GM10248 (cell line): ENCODE data around the gene EHBP1L1.

Experiments
- CTCF ChIA-PET: fragments of 300-600 bp; sonication (Branson Sonifier 250); formaldehyde crosslinking; extraction: SDS; loops from one replicate; lab custom pipeline; 2021; ENCODE audit warnings: antibody characterized with exemption; lab: Yijun Ruan, JAX
- POLR2A ChIA-PET: fragments of 350-650 bp; sonication (Branson Sonifier 250); formaldehyde crosslinking; extraction: SDS; loops from one replicate; lab custom pipeline; 2020; ENCODE audit warnings: antibody characterized with exemption; lab: Yijun Ruan, JAX
- DNase-seq: peaks from one replicate; pipeline ENCODE4 v3.0.0; 2012; ENCODE audit errors: extremely low spot score
- CTCF ChIP-seq: IDR thresholded peaks from 2 replicates; pipeline ENCODE4 v1.5.1; 2012; ENCODE audit warnings: mild to moderate bottlenecking, low read depth; ENCODE audit errors: extremely low read depth, missing control alignments, control extremely low read depth

EHBP1L1 gene

DNA sequence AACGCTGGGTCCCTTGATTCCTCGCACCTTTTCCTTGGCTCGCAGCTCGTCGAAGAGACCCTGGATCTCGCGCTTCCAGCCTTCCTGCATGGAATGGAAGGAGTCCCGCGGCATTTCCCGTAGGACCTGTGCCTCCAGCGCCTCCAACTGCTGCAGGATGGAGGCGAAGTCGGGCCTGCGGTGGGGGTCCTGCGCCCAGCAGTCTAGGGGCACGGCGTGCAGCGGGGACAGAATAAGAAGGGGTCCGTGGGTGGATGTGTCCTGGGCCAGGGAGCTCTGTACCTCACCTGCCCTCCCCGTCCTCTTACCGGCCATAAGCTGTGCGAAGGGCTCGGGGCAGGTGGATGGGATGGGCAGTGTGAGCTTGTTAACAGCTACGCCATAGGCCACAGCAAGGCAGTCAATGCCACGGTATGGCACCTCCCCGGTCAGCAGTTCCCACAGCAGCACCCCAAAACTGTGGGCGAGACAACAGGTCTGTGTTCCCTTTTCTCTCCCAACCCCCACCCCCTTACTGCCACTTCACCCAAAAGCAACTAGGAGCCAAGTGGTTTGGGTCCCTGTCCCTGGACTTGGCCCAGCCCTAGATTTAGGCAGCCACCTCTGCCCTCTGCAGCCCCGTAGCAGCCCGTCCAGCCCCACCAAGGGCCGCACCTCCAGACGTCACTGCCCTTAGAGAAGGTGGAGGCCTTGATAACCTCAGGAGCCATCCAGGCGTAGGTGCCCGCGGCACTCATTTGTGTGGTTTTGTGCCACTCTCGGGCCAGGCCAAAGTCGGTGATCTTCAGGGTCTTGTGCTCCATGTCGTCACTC is 32.0 kb downstream of the EHBP1L1 start:
- no peak for DNase-seq
- ChIA-PET CTCF (interaction anchor here (1.3 to 24.8 kb wide), 3 partner anchors 10 to 67 kb away, joined by 4 to 351 read pairs (median 6); partner anchors contain the start of genes EHBP1L1 and KCNK7), POLR2A (no interaction called here)
- no peak for TF ChIP-seq CTCF

DNA sequence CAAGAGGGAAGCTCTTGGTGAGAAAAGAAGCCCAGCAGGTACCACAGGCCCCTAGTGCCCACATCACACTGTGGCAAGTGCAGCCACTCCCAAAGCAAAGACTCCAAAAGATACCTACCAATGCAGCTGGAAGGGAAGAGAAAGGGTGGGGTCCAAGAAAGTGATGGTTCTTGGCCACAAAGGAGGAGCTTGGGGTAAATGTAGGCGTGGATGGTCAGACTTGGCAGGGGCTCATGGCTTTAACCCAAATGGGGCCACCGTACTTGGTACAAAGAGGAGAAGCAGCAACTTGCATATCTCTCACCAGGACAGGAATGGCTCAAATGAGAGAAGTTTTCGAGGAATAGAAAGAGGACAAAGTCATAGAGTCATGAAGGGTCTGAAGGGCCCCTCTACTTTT is 33.4 kb downstream of the EHBP1L1 start:
- DNase-seq = no peak
- CTCF ChIA-PET = interaction anchor here (0.7 to 24.8 kb wide), 5 partner anchors 9 to 68 kb away, joined by 3 to 351 read pairs (median 6); partner anchors contain the start of genes EHBP1L1, FAM89B and KCNK7
- POLR2A ChIA-PET = interaction anchor here (1.0 to 1.5 kb wide), 2 partner anchors 9 to 101 kb away, joined by 3 read pairs; no protein-coding TSS in a partner anchor
- no peak for TF ChIP-seq CTCF

GRCh38 chr11:65609665-65610064 is 33.8 kb downstream of the EHBP1L1 start:
- no peak for DNase-seq
- ChIA-PET POLR2A (interaction anchor here (1.0 to 1.5 kb wide), 2 partner anchors 9 to 102 kb away, joined by 3 read pairs; no protein-coding TSS in a partner anchor), CTCF (interaction anchor here (1.7 to 24.8 kb wide), 4 partner anchors 11 to 69 kb away, joined by 5 to 351 read pairs (median 6); partner anchors contain the start of genes EHBP1L1, FAM89B and KCNK7)
- no peak for TF ChIP-seq CTCF

DNA sequence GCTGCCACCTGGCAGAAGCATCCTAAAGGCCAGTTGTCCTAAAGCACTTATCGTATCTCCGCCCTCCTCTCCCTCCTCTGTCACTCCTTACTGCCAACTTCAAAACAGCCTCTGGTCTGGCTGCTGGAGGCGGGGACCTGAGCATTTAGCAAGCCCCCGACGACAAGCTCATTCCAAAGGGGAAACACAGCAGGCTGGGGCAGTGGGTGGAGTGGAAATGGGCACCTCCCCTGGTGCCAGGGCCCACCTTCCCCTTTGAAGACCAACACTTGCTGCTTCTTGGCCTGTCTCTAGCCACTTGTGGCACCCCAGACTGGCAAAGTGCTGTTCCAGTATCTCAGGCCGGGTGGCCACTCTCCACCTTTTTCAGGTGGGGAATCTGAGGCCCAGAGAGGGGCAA is 34.6 kb downstream of the EHBP1L1 start:
- no peak for DNase-seq
- POLR2A ChIA-PET = no interaction called here
- CTCF ChIA-PET = interaction anchor here (1.7 to 24.8 kb wide), 3 partner anchors 25 to 70 kb away, joined by 6 to 351 read pairs (median 6); partner anchors contain the start of genes EHBP1L1, FAM89B and KCNK7
- no peak for TF ChIP-seq CTCF

- POLR2A ChIA-PET = interaction anchor here (0.7 kb wide), 1 partner anchor 23 kb away, joined by 4 read pairs; no protein-coding TSS in a partner anchor
- CTCF ChIA-PET = interaction anchor here (1.7 to 24.8 kb wide), 3 partner anchors 26 to 38 kb away, joined by 6 to 351 read pairs (median 6); partner anchors contain the start of genes EHBP1L1, FAM89B and KCNK7
- no peak for DNase-seq
- no peak for TF ChIP-seq CTCF
Observed at GRCh38 chr11:65611028-65611757, 35.3 kb downstream of the EHBP1L1 start.
